ENCODE data around the gene COLQ.

- TF ChIP-seq CTCF (IDR thresholded peaks at IDR 0.05) = no peak
- no peak for TF ChIP-seq REST (IDR thresholded peaks at IDR 0.05; ENCODE audit: insufficient read depth in 1 of 2, low read depth in 2 of 2, low read length in 1 of 2)
- TF ChIP-seq SIN3A (IDR thresholded peaks at IDR 0.05; ENCODE audit: borderline replicate concordance, insufficient read depth, low read depth, low read length) = no peak
- TF ChIP-seq POLR2AphosphoS5 (IDR thresholded peaks at IDR 0.05; ENCODE audit: low read depth, low read length) = no peak
- no peak for TF ChIP-seq TCF7L2 (IDR thresholded peaks at IDR 0.05; ENCODE audit: low read depth, low read length)
These were observed 7.5 kb upstream of the COLQ start for GRCh38 chr3:15528854-15529537.
